Transverse colon (tissue), 1 donor: ENCODE measurements around the gene STXBP5L.

Experiments used
- EP300 ChIP-seq: sonication (generic); formaldehyde crosslinking; IDR thresholded peaks from one replicate; pipeline ENCODE4 v1.6.1; 2017; ENCODE audit warnings: antibody characterized with exemption, low read depth
- POLR2A ChIP-seq: fragments of 450-650 bp; IDR thresholded peaks from one replicate; pipeline ENCODE4 v1.6.1; 2016; ENCODE audit warnings: antibody characterized with exemption, mild to moderate bottlenecking, moderate library complexity

GRCh38 chr3:121152573-121152972 lies 244.6 kb downstream of the STXBP5L start:
- TF ChIP-seq POLR2A (no peak), EP300 (no peak)
